SK-N-DZ (cell line): ENCODE measurements around the gene HEATR9.

ENCODE experiments used
- DNase-seq: peaks from one replicate; pipeline ENCODE4 v3.0.0-alpha.2; 2015; ENCODE audit warnings: low spot score
- small RNA-seq, 2 experiments: library from RNA; depleted of rRNA; stranded (forward); fragments of <200 nt; gene quantifications; one replicate each; pipeline ENCODE3, GENCODE V24; 2014

Gene HEATR9

DNA sequence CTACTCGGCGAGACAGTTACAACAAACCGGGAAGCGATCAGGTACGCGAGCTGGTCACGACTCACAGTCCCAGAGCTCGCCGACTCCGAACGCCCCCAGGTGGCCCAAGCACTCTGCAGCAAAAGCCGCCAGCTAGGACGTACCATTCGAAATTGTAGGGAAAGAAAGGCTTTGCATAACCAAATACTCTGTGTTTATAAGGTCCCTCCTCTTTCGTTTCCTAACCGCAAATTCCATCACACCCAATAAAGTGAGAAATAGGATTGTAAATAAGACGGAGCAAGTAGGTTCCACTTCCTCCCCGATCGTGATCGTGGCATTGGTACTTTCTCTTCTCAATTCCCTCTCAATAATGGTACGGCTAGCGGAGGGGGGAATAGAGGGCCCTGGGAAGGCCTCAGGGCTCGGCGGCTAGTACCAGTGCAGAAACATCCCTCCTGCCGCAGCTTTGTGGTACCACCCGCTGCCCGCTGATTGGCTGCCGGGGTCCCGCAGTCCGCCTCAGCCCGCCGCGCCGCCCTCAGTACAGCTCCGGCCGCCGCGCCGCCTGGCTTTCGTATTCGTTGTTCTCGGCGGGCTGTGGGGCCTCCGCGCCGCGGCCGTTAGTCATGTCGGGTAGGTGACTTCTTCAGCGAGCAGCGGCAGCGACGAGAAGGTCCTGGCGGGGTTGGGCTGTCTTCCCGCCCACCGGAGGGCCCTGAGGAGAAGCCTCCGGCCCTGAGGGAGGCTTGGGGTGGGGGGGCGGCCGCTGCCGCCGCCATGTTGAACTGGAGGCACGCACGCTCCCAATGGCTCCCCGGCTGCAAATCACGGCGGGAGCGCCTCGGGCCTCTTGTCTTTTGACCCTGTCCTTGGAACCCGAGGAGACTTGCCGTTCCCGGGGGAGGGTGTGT, 59.5 kb downstream of the HEATR9 start, which contains the start of gene TAF15:
Gene TAF15, plus strand, starts transcription at position 523 of the 893 bp plus-strand sequence. Its CDS starts 86 bp downstream, at position 609.
- peak; percentile 99 for DNase-seq

DNA sequence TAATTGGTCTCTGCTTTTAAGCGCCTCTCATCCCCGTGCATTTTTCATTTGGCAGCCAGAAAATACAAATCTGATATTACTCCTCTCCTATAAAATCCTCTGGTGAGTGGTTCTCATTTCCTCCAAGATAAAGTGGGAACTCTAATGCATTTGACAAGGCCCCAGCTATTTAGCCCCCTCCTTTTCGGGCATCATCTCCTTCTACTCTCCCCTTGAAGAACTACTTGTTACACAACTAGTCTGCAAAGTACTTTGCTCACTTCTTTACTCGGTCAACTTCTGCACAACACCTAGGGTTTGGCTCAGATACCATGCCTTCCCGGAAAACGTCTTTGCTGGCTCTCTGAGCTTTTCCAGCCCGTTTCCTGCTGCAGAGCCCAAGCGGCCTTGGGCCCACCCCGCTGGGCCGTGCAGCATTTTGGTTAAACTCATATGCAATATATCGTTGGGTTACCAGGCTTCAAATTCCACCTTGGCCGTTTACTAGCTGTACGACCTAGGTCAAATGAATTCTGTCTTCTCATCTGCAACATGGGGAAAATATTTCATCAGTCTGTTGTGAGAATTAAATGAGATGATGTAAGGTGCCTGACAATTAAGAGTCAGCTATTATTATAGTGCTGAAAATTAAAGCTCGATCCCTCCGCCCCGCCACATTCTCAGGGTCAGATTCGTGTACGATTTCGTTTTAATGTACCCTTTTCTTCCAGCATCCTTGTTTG, 60.3 kb downstream of the HEATR9 start:
- DNase-seq: no peak

- DNase-seq: no peak
These were observed 61.1 kb downstream of the HEATR9 start for GRCh38 chr17:35807371-35808144.

Small RNA genes lying within 50 kb of the gene (small RNA-seq; reads per million reads assigned to genes)
- 905 to 19,926 reads per million in 2 experiments for gene RF00100
